GM12865 (cell line): ENCODE results near the gene UBLCP1.
A peak's percentile ranks its signal among the peaks of the same experiment; 100 is the strongest.
"Not testable (repeated sequence)": the region's sequence is repeated elsewhere in the genome, so short reads cannot be mapped to it uniquely, and the experiment has no call there.

Source experiments
- DNase-seq: peaks from one replicate; pipeline ENCODE4 v3.0.0; 2010; ENCODE audit warnings: low read depth
- H3K4me3 ChIP-seq: 2 replicates; pipeline ENCODE4 v1.5.1; 2011; ENCODE audit warnings: mild to moderate bottlenecking, low read depth, low read length, control low read depth
- TF ChIP-seq, protein P1 (sequence below): IDR thresholded peaks from 2 replicates; pipeline ENCODE4 v1.5.1; 2011; ENCODE audit warnings: low read length, control low read depth, low read depth, inconsistent platforms; ENCODE audit not compliant: insufficient read depth; ENCODE audit errors: missing control alignments

The UBLCP1 gene

GRCh38 chr5:159301466-159301865, 38.4 kb downstream of the UBLCP1 start:
- no peak overlapping the region for H3K4me3 ChIP-seq
- TF ChIP-seq, protein P1, sequence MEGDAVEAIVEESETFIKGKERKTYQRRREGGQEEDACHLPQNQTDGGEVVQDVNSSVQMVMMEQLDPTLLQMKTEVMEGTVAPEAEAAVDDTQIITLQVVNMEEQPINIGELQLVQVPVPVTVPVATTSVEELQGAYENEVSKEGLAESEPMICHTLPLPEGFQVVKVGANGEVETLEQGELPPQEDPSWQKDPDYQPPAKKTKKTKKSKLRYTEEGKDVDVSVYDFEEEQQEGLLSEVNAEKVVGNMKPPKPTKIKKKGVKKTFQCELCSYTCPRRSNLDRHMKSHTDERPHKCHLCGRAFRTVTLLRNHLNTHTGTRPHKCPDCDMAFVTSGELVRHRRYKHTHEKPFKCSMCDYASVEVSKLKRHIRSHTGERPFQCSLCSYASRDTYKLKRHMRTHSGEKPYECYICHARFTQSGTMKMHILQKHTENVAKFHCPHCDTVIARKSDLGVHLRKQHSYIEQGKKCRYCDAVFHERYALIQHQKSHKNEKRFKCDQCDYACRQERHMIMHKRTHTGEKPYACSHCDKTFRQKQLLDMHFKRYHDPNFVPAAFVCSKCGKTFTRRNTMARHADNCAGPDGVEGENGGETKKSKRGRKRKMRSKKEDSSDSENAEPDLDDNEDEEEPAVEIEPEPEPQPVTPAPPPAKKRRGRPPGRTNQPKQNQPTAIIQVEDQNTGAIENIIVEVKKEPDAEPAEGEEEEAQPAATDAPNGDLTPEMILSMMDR: no peak
- DNase-seq: no peak

- not testable (repeated sequence) for H3K4me3 ChIP-seq
- DNase-seq: peak; percentile 31
These were observed 39.1 kb downstream of the UBLCP1 start for GRCh38 chr5:159301929-159302860.

- H3K4me3 ChIP-seq: no peak overlapping the region
- TF ChIP-seq, protein P1: no peak
- DNase-seq: no peak
These were observed 40.2 kb downstream of the UBLCP1 start for GRCh38 chr5:159303286-159303685.

DNA sequence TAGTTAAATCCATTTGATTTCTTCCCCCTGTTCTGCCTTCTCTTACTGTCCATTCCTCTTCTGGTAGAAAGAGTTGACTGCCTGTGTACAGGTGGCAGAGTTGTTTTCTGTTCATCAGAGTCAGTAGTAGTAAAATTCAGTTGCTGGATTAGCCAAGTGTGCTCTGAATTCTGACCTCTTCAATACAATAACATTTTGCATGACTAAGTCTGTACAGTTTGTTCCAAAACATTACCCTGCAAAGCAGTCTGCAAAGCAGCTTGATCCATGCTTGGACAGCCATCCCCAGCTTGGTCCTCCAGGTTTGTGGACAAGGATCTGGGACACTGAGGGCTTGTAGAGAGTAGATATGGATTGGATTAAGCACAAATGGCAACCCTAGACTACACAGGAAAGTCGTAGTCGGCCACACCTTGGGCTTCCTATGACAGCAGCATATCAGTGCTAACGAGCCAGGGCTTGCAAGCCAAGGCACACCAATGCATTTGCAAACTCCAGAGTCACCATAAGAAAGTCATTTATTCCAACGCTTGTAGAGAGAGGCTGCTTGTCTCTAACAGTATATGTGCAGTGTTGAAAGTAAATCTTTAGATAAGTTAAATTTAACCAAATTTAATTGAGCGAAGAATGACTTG, 42.0 kb downstream of the UBLCP1 start:
- no peak for DNase-seq
- H3K4me3 ChIP-seq: no peak overlapping the region
- TF ChIP-seq, protein P1: no peak

DNA sequence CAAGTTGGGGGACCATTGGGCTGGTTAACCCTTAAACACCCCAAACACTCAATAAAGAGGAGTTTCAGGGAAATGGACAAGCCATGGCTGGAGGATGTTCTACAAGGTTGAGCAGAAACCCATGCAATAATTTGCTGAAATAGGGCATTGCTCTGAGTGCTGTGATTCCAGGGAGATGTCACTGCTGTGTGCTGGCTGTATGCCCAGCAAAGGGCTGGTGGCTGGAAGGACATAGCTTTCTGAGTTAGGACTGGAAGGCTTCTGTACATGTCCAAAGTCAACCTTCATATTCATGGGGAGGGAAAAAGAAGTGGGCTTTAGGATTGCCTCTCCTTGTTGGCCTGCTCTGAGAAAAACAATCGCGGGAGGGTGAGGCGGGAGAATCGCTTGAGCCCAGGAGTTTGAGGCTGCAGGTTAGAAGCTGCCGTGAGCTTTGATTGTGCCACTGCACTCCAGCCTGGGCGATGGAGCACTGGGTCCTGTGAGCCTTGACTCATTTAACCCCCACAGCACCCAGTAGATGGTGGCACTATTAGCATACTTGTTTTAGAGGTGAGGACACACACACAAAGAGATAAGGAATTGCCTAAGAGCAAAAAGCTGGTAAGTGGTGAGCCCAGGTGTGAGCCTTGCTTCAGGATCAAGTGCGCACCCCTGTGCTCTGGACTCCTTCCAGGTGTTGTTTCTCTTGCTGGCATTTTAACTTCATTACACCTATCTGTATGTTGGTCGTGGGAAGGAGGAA, 46.8 kb downstream of the UBLCP1 start:
- H3K4me3 ChIP-seq: no peak overlapping the region
- DNase-seq: no peak
- TF ChIP-seq, protein P1: no peak

- H3K4me3 ChIP-seq: no peak overlapping the region
- TF ChIP-seq, protein P1: no peak
- peak; percentile 13 for DNase-seq
These were observed 47.4 kb downstream of the UBLCP1 start for GRCh38 chr5:159310511-159310910.

DNA sequence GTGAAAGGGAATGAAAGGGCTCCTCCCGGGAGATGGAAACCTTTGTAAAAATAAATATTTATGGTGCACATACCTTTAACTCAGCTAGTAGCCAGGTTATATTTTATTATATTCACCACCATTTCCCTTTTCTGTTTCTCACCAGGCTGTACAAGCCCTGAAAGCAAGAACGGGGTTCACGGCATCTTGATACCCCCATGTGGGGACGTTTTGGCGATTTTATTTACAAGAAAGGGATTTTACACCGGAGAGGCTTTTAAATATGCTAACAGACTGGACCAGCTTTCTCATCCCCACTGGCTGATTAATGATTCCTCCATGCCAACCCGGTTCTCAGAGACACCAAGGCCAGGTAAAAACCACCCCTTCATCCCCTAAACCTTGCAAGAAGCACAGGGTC, 48.0 kb downstream of the UBLCP1 start:
- no peak overlapping the region for H3K4me3 ChIP-seq

More for the DNA sequence above, 48.0 kb downstream of the UBLCP1 start:
- DNase-seq: no peak
- TF ChIP-seq, protein P1: no peak
